Astrocyte (in vitro differentiated cells and primary cell): ENCODE results near the gene ATAT1. TPM values are rescaled to one million over a fixed set of nuclear protein-coding genes. Genes with fewer than 3 reads are reported as not detected.

Source experiments
- DNase-seq: peaks from one replicate; pipeline ENCODE4 v3.0.0-alpha.2; 2010; ENCODE audit warnings: low read depth
- FAIRE-seq: peaks from 2 replicates; lab custom pipeline; 2011; peaks lifted over from hg19 to GRCh38; lab: Jason Lieb, UNC
- H2AFZ ChIP-seq: 2 replicates; pipeline ENCODE4 v1.6.0; 2012; ENCODE audit warnings: low read depth, low read length, inconsistent platforms
- H3K27ac ChIP-seq: 2 replicates; pipeline ENCODE4 v1.5.1; 2011; ENCODE audit warnings: low read depth, low read length, inconsistent platforms
- H3K27me3 ChIP-seq: 2 replicates; pipeline ENCODE4 v1.6.0; 2011; ENCODE audit warnings: low read length, inconsistent platforms; ENCODE audit not compliant: insufficient read depth
- H3K36me3 ChIP-seq: 2 replicates; pipeline ENCODE4 v1.5.1; 2011; ENCODE audit warnings: low read length, inconsistent platforms; ENCODE audit not compliant: insufficient read depth
- H3K4me1 ChIP-seq: 2 replicates; pipeline ENCODE4 v1.5.1; 2011; ENCODE audit warnings: low read length, inconsistent platforms; ENCODE audit not compliant: insufficient read depth
- H3K4me2 ChIP-seq: 2 replicates; pipeline ENCODE4 v1.6.0; 2012; ENCODE audit warnings: low read length, inconsistent platforms
- H3K4me3 ChIP-seq: 2 replicates; pipeline ENCODE4 v1.5.1; 2011; ENCODE audit warnings: low read depth, mild to moderate bottlenecking, low read length, inconsistent platforms; ENCODE audit not compliant: insufficient read depth
- H3K79me2 ChIP-seq: 2 replicates; pipeline ENCODE4 v1.6.0; 2012; ENCODE audit warnings: mild to moderate bottlenecking, low read length, inconsistent platforms; ENCODE audit not compliant: insufficient read depth
- H3K9ac ChIP-seq: 2 replicates; pipeline ENCODE4 v1.6.0; 2012; ENCODE audit warnings: mild to moderate bottlenecking, low read length, inconsistent platforms
- H3K9me3 ChIP-seq: 2 replicates; pipeline ENCODE4 v1.5.1; 2012; ENCODE audit warnings: low read depth, mild to moderate bottlenecking, low read length, inconsistent platforms; ENCODE audit not compliant: insufficient read depth
- H4K20me1 ChIP-seq: 2 replicates; pipeline ENCODE4 v1.6.0; 2012; ENCODE audit warnings: low read length, inconsistent platforms; ENCODE audit not compliant: insufficient read depth
- H3K27ac Mint-ChIP-seq: one replicate; pipeline ENCODE4 v1.8.0; 2021; ENCODE audit warnings: mild to moderate bottlenecking, mixed read lengths; ENCODE audit not compliant: unreplicated experiment
- H3K27me3 Mint-ChIP-seq: one replicate; pipeline ENCODE4 v1.8.0; 2021; ENCODE audit warnings: low read depth, mixed read lengths; ENCODE audit not compliant: unreplicated experiment
- H3K36me3 Mint-ChIP-seq: one replicate; pipeline ENCODE4 v1.8.0; 2021; ENCODE audit warnings: low read depth, mixed read lengths; ENCODE audit not compliant: unreplicated experiment
- H3K4me1 Mint-ChIP-seq: one replicate; pipeline ENCODE4 v1.8.0; 2021; ENCODE audit warnings: low read depth, mixed read lengths; ENCODE audit not compliant: unreplicated experiment
- H3K4me3 Mint-ChIP-seq: one replicate; pipeline ENCODE4 v1.8.0; 2021; ENCODE audit warnings: mild to moderate bottlenecking, moderate library complexity, mixed read lengths; ENCODE audit not compliant: unreplicated experiment
- H3K9me3 Mint-ChIP-seq: one replicate; pipeline ENCODE4 v1.8.0; 2021; ENCODE audit warnings: mild to moderate bottlenecking, mixed read lengths; ENCODE audit not compliant: unreplicated experiment
- EZH2 ChIP-seq: IDR thresholded peaks from 2 replicates; pipeline ENCODE4 v1.6.1; 2012; ENCODE audit warnings: mild to moderate bottlenecking, low read length, inconsistent platforms; ENCODE audit not compliant: insufficient read depth
- total RNA-seq: library from RNA; stranded (reverse); gene quantifications from 2 replicates; pipeline ENCODE4 v1.2.1, GENCODE V29; 2021
- TF ChIP-seq, protein P1 (sequence below): IDR thresholded peaks from 2 replicates; pipeline ENCODE4 v1.5.1; 2011; ENCODE audit warnings: low read depth, mild to moderate bottlenecking, inconsistent platforms, low read length, moderate library complexity; ENCODE audit not compliant: insufficient read depth

Gene ATAT1
- total RNA-seq, 1 donor from 2014 or later, result 16.6 TPM

- TF ChIP-seq, protein P1, sequence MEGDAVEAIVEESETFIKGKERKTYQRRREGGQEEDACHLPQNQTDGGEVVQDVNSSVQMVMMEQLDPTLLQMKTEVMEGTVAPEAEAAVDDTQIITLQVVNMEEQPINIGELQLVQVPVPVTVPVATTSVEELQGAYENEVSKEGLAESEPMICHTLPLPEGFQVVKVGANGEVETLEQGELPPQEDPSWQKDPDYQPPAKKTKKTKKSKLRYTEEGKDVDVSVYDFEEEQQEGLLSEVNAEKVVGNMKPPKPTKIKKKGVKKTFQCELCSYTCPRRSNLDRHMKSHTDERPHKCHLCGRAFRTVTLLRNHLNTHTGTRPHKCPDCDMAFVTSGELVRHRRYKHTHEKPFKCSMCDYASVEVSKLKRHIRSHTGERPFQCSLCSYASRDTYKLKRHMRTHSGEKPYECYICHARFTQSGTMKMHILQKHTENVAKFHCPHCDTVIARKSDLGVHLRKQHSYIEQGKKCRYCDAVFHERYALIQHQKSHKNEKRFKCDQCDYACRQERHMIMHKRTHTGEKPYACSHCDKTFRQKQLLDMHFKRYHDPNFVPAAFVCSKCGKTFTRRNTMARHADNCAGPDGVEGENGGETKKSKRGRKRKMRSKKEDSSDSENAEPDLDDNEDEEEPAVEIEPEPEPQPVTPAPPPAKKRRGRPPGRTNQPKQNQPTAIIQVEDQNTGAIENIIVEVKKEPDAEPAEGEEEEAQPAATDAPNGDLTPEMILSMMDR, result no peak
- no peak for TF ChIP-seq EZH2
- Histone ChIP-seq H3K27me3 (no peaks in the 10 kb centered on the region), H3K4me1 (peaks cover 5% of the 10 kb centered on the region), H3K4me3 (no peak overlapping the region), H3K27ac (no peak overlapping the region), H3K79me2 (peaks cover 24% of the 10 kb centered on the region), H4K20me1 (no peaks in the 10 kb centered on the region), H3K9me3 (no peaks in the 10 kb centered on the region), H2AFZ (no peak overlapping the region), H3K4me2 (no peak overlapping the region), H3K36me3 (peaks cover 24% of the 10 kb centered on the region), H3K9ac (no peak overlapping the region)
- peaks cover 14% of the 10 kb centered on the region for H3K36me3 Mint-ChIP-seq
- no peaks in the 10 kb centered on the region for H3K9me3 Mint-ChIP-seq
- no peaks in the 10 kb centered on the region for H3K27me3 Mint-ChIP-seq
- no peak for FAIRE-seq
- no peak for DNase-seq
- peak overlapping the region; percentile 4 for H3K4me3 Mint-ChIP-seq
- H3K4me1 Mint-ChIP-seq, result peaks cover 9% of the 10 kb centered on the region
- no peak overlapping the region for H3K27ac Mint-ChIP-seq
Measured at GRCh38 chr6:30625511-30625910, 1.2 kb upstream of the ATAT1 start.

DNA sequence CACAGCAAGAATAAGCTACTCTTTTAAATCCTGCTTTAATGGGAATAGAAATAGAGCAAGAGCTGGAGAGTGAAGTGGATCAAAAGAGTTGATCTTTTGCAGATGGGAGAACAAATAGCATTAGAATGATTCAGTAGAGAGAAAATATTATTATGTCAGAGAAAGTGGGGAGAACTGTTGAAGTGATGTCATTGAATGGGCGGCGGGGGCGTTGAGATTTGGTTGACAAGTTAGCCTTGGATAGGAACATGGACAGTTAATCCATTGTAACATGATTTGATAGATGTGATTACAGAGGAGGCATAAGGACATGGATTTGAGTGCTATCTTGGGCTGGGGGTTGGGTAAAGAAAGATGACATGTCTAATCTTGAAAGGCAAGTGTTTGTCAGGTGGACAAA, 9.2 kb downstream of the ATAT1 start:
- Mint-ChIP-seq H3K4me1 (peaks cover 6% of the 10 kb centered on the region), H3K36me3 (peaks cover 18% of the 10 kb centered on the region), H3K9me3 (peaks cover 2% of the 10 kb centered on the region), H3K27ac (no peak overlapping the region), H3K27me3 (no peaks in the 10 kb centered on the region), H3K4me3 (no peak overlapping the region)
- no peaks in the 10 kb centered on the region for H3K27me3 ChIP-seq
- H3K9ac ChIP-seq, result no peak overlapping the region
- H3K36me3 ChIP-seq, result peaks cover 17% of the 10 kb centered on the region
- H4K20me1 ChIP-seq, result peaks cover 3% of the 10 kb centered on the region
- no peak overlapping the region for H3K4me3 ChIP-seq
- no peak overlapping the region for H3K4me2 ChIP-seq
- H3K27ac ChIP-seq, result no peak overlapping the region
- no peaks in the 10 kb centered on the region for H3K9me3 ChIP-seq
- TF ChIP-seq, protein P1, result no peak
- no peak for TF ChIP-seq EZH2
- peaks cover 3% of the 10 kb centered on the region for H3K4me1 ChIP-seq
- DNase-seq (no peak), FAIRE-seq (no peak)
- H2AFZ ChIP-seq, result no peak overlapping the region
- H3K79me2 ChIP-seq, result no peaks in the 10 kb centered on the region

- H3K27ac ChIP-seq, result no peak overlapping the region
- no peak overlapping the region for H3K9ac ChIP-seq
- H3K27me3 Mint-ChIP-seq, result no peaks in the 10 kb centered on the region
- DNase-seq (no peak), FAIRE-seq (no peak)
- H3K27ac Mint-ChIP-seq, result no peak overlapping the region
- H3K4me1 ChIP-seq, result no peaks in the 10 kb centered on the region
- H3K9me3 ChIP-seq, result no peaks in the 10 kb centered on the region
- H3K36me3 Mint-ChIP-seq, result peaks cover 27% of the 10 kb centered on the region
- TF ChIP-seq EZH2, result no peak
- TF ChIP-seq, protein P1, result no peak
- no peaks in the 10 kb centered on the region for H3K79me2 ChIP-seq
- H3K4me3 ChIP-seq, result no peak overlapping the region
- H3K27me3 ChIP-seq, result no peaks in the 10 kb centered on the region
- no peaks in the 10 kb centered on the region for H3K9me3 Mint-ChIP-seq
- no peaks in the 10 kb centered on the region for H3K4me1 Mint-ChIP-seq
- no peak overlapping the region for H3K4me2 ChIP-seq
- H4K20me1 ChIP-seq, result peaks cover 3% of the 10 kb centered on the region
- H2AFZ ChIP-seq, result no peak overlapping the region
- H3K4me3 Mint-ChIP-seq, result no peak overlapping the region
- H3K36me3 ChIP-seq, result peaks cover 19% of the 10 kb centered on the region
Measured at GRCh38 chr6:30640481-30640880, 13.8 kb downstream of the ATAT1 start.
